ENCODE measurements around the gene NPC1L1.

DNA sequence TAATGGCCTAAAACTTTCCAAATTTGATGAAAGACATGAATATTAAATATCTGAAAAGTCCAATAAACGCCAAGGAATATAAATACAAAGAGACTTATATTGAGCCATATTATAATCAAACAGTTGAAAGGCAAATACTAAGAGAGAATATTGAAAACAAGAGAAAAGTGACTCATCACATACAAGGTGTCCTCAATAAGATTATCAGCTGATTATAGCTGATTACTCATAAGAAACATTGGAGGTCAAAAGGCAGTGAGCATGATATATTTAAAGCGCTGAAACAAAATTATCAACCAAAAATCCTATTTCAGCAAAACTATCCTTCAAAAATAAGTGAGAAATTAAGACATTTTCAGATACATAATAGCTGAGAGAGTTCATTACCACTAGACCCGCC, 7.8 kb upstream of the NPC1L1 start:
- TF ChIP-seq, protein P1, sequence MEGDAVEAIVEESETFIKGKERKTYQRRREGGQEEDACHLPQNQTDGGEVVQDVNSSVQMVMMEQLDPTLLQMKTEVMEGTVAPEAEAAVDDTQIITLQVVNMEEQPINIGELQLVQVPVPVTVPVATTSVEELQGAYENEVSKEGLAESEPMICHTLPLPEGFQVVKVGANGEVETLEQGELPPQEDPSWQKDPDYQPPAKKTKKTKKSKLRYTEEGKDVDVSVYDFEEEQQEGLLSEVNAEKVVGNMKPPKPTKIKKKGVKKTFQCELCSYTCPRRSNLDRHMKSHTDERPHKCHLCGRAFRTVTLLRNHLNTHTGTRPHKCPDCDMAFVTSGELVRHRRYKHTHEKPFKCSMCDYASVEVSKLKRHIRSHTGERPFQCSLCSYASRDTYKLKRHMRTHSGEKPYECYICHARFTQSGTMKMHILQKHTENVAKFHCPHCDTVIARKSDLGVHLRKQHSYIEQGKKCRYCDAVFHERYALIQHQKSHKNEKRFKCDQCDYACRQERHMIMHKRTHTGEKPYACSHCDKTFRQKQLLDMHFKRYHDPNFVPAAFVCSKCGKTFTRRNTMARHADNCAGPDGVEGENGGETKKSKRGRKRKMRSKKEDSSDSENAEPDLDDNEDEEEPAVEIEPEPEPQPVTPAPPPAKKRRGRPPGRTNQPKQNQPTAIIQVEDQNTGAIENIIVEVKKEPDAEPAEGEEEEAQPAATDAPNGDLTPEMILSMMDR (IDR thresholded peaks at IDR 0.05; ENCODE audit: insufficient read depth, low read length, poor library complexity, severe bottlenecking), result no peak
- no peak for TF ChIP-seq EZH2phosphoT487 (conservative IDR thresholded peaks at IDR 0.05; ENCODE audit: low read length)

Data from SU-DHL-6 (cell line).